ENCODE measurements around the gene IFI27L2.

Gene IFI27L2

GRCh38 chr14:94113073-94113472 lies 16.3 kb downstream of the IFI27L2 start:
- Mint-ChIP-seq H3K9me3 (no peaks in the 10 kb centered on the region), H3K4me1 (ENCODE audit: low read depth) (peaks cover 4% of the 10 kb centered on the region), H3K27me3 (ENCODE audit: low read depth) (peaks cover 4% of the 10 kb centered on the region), H3K4me3 (no peak overlapping the region), H3K36me3 (ENCODE audit: low read depth) (no peaks in the 10 kb centered on the region), H3K27ac (no peak overlapping the region)
- no peak for DNase-seq (ENCODE audit: low spot score)

- Mint-ChIP-seq H3K4me1 (ENCODE audit: low read depth) (peaks cover 4% of the 10 kb centered on the region), H3K4me3 (no peak overlapping the region), H3K27ac (no peak overlapping the region), H3K27me3 (ENCODE audit: low read depth) (no peaks in the 10 kb centered on the region), H3K9me3 (no peaks in the 10 kb centered on the region), H3K36me3 (ENCODE audit: low read depth) (no peaks in the 10 kb centered on the region)
- DNase-seq (ENCODE audit: low spot score) = no peak
These were observed 16.8 kb downstream of the IFI27L2 start for GRCh38 chr14:94112513-94113063.

- Mint-ChIP-seq H3K36me3 (ENCODE audit: low read depth) (no peaks in the 10 kb centered on the region), H3K27me3 (ENCODE audit: low read depth) (no peaks in the 10 kb centered on the region), H3K27ac (no peak overlapping the region), H3K9me3 (no peaks in the 10 kb centered on the region), H3K4me3 (no peak overlapping the region), H3K4me1 (ENCODE audit: low read depth) (peaks cover 4% of the 10 kb centered on the region)
- no peak for DNase-seq (ENCODE audit: low spot score)
These were observed 17.9 kb downstream of the IFI27L2 start for GRCh38 chr14:94111276-94112095.

GRCh38 chr14:94110552-94111181 lies 18.7 kb downstream of the IFI27L2 start, which contains the start of gene IFI27:
TSS of gene IFI27 (plus strand) at chr14:94110736.
- Mint-ChIP-seq H3K27me3 (ENCODE audit: low read depth) (no peaks in the 10 kb centered on the region), H3K9me3 (no peaks in the 10 kb centered on the region), H3K4me3 (peak within 1 kb of the TSS; percentile 9), H3K27ac (no peak within 1 kb of the TSS), H3K36me3 (ENCODE audit: low read depth) (no peaks in the 10 kb centered on the region), H3K4me1 (ENCODE audit: low read depth) (peaks cover 4% of the 10 kb centered on the region)
- no peak for DNase-seq (ENCODE audit: low spot score)

- peaks cover 3% of the 10 kb centered on the region for H3K4me1 Mint-ChIP-seq (ENCODE audit: low read depth)
- H3K27me3 Mint-ChIP-seq (ENCODE audit: low read depth) = no peaks in the 10 kb centered on the region
- no peaks in the 10 kb centered on the region for H3K36me3 Mint-ChIP-seq (ENCODE audit: low read depth)
- no peak for DNase-seq (ENCODE audit: low spot score)
- no peaks in the 10 kb centered on the region for H3K9me3 Mint-ChIP-seq
- no peak overlapping the region for H3K27ac Mint-ChIP-seq
- H3K4me3 Mint-ChIP-seq = no peak overlapping the region
These were observed 19.5 kb downstream of the IFI27L2 start for GRCh38 chr14:94109915-94110250.

GRCh38 chr14:94104731-94105130 lies 24.7 kb downstream of the IFI27L2 start:
- no peak overlapping the region for H3K4me3 Mint-ChIP-seq
- no peak for DNase-seq (ENCODE audit: low spot score)
- no peak overlapping the region for H3K27ac Mint-ChIP-seq
- H3K27me3 Mint-ChIP-seq (ENCODE audit: low read depth) = no peaks in the 10 kb centered on the region
- H3K4me1 Mint-ChIP-seq (ENCODE audit: low read depth) = no peaks in the 10 kb centered on the region
- H3K36me3 Mint-ChIP-seq (ENCODE audit: low read depth) = no peaks in the 10 kb centered on the region
- H3K9me3 Mint-ChIP-seq = no peaks in the 10 kb centered on the region

- no peaks in the 10 kb centered on the region for H3K4me1 Mint-ChIP-seq (ENCODE audit: low read depth)
- no peak for DNase-seq (ENCODE audit: low spot score)
- no peaks in the 10 kb centered on the region for H3K36me3 Mint-ChIP-seq (ENCODE audit: low read depth)
- no peak overlapping the region for H3K4me3 Mint-ChIP-seq
- no peaks in the 10 kb centered on the region for H3K9me3 Mint-ChIP-seq
- no peaks in the 10 kb centered on the region for H3K27me3 Mint-ChIP-seq (ENCODE audit: low read depth)
- H3K27ac Mint-ChIP-seq = no peak overlapping the region
These were observed 25.8 kb downstream of the IFI27L2 start for GRCh38 chr14:94103554-94104150.

- no peak for DNase-seq (ENCODE audit: low spot score)
- H3K4me3 Mint-ChIP-seq = no peak overlapping the region
- H3K9me3 Mint-ChIP-seq = no peaks in the 10 kb centered on the region
- H3K27me3 Mint-ChIP-seq (ENCODE audit: low read depth) = no peaks in the 10 kb centered on the region
- H3K27ac Mint-ChIP-seq = no peak overlapping the region
- H3K36me3 Mint-ChIP-seq (ENCODE audit: low read depth) = no peaks in the 10 kb centered on the region
- H3K4me1 Mint-ChIP-seq (ENCODE audit: low read depth) = no peaks in the 10 kb centered on the region
These were observed 26.5 kb downstream of the IFI27L2 start for GRCh38 chr14:94102768-94103482.

GRCh38 chr14:94101748-94102147 lies 27.7 kb downstream of the IFI27L2 start:
- Mint-ChIP-seq H3K36me3 (ENCODE audit: low read depth) (no peaks in the 10 kb centered on the region), H3K9me3 (no peaks in the 10 kb centered on the region), H3K27ac (no peak overlapping the region), H3K4me3 (no peak overlapping the region), H3K4me1 (ENCODE audit: low read depth) (no peaks in the 10 kb centered on the region), H3K27me3 (ENCODE audit: low read depth) (no peaks in the 10 kb centered on the region)
- DNase-seq (ENCODE audit: low spot score) = no peak

GRCh38 chr14:94100847-94101246 lies 28.6 kb downstream of the IFI27L2 start:
- no peaks in the 10 kb centered on the region for H3K27me3 Mint-ChIP-seq (ENCODE audit: low read depth)
- H3K4me3 Mint-ChIP-seq = no peak overlapping the region
- H3K27ac Mint-ChIP-seq = no peak overlapping the region
- no peaks in the 10 kb centered on the region for H3K36me3 Mint-ChIP-seq (ENCODE audit: low read depth)
- H3K4me1 Mint-ChIP-seq (ENCODE audit: low read depth) = no peaks in the 10 kb centered on the region
- DNase-seq (ENCODE audit: low spot score) = no peak
- no peaks in the 10 kb centered on the region for H3K9me3 Mint-ChIP-seq

GRCh38 chr14:94099006-94099405 lies 30.4 kb downstream of the IFI27L2 start:
- Mint-ChIP-seq H3K36me3 (ENCODE audit: low read depth) (no peaks in the 10 kb centered on the region), H3K27me3 (ENCODE audit: low read depth) (no peaks in the 10 kb centered on the region), H3K4me3 (no peak overlapping the region), H3K4me1 (ENCODE audit: low read depth) (no peaks in the 10 kb centered on the region), H3K9me3 (no peaks in the 10 kb centered on the region), H3K27ac (no peak overlapping the region)
- DNase-seq (ENCODE audit: low spot score) = no peak

- H3K27ac Mint-ChIP-seq = no peak overlapping the region
- no peaks in the 10 kb centered on the region for H3K4me1 Mint-ChIP-seq (ENCODE audit: low read depth)
- no peaks in the 10 kb centered on the region for H3K27me3 Mint-ChIP-seq (ENCODE audit: low read depth)
- H3K9me3 Mint-ChIP-seq = no peaks in the 10 kb centered on the region
- H3K4me3 Mint-ChIP-seq = no peak overlapping the region
- no peaks in the 10 kb centered on the region for H3K36me3 Mint-ChIP-seq (ENCODE audit: low read depth)
- no peak for DNase-seq (ENCODE audit: low spot score)
These were observed 30.9 kb downstream of the IFI27L2 start for GRCh38 chr14:94098326-94098992.

- H3K4me1 Mint-ChIP-seq (ENCODE audit: low read depth) = no peaks in the 10 kb centered on the region
These were observed 32.3 kb downstream of the IFI27L2 start for GRCh38 chr14:94097091-94097490.

More at GRCh38 chr14:94097091-94097490, 32.3 kb downstream of the IFI27L2 start:
- no peak for DNase-seq (ENCODE audit: low spot score)
- no peaks in the 10 kb centered on the region for H3K9me3 Mint-ChIP-seq
- H3K36me3 Mint-ChIP-seq (ENCODE audit: low read depth) = no peaks in the 10 kb centered on the region
- no peak overlapping the region for H3K4me3 Mint-ChIP-seq
- no peaks in the 10 kb centered on the region for H3K27me3 Mint-ChIP-seq (ENCODE audit: low read depth)
- no peak overlapping the region for H3K27ac Mint-ChIP-seq
